ENCODE results near the gene CTU2.

CTU2 gene

DNA sequence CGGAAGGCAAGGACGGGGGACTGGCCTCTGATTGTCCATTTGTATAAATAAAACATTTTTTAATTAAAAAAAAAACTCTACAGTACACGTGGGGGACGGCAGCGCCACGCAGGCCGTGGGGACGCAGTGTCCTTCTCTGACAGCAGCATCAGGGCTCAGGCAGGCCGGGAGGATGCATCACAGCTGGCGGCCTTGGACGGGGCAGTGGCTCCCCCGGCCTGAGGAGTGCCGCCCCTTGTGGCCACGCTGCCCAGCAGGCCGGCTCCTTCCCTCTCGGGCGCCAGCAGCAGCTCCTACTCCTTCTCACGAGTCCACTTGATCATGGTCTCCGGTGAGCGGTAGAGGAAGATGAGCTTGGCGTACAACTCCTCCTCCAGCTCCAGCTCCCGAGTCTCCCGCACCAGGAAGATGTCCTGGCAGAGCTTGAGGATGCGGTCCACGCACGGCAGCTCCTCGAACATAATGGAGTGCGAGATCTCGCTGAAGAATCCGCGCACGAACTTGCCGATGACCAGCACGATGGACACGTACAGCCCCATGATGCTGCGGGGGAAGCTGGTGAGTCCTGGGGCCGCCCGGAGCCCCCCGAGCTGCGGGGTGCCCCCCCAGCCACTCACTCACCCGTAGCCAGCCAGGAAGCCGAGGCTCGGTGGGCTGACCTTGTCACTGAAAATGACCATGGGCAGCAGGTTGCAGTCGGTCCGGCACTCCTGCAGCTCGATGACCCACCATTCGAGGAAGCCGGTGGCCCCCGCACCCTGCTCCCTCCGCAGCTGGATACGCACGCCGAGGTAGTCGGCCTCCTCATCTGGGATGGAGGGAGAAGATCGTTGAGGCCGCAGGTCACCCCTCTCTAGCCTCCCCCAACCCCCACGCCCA is 9.2 kb downstream of the CTU2 start:
- no peak for DNase-seq

- no peak for DNase-seq
These were observed 9.9 kb downstream of the CTU2 start for GRCh38 chr16:88716201-88716600.

DNA sequence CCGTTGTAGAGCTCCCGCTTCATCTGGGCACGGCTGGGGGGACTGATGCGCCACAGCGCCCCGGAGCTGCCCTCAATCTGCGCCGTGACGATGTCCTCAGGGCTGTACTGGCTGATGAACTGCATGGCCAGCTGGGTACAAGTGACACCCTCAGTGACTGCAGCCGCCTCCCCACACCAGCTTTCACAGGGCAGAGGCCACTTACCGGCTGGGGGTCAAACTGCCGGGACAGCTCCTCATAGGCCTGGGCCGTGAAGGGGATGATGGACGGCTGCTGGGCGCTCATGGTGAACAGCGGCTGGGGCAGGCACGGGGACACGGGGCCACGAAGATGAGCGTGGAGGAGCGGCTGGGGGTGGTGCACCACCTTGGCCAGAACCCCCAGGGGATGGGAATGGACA is 10.3 kb downstream of the CTU2 start:
- no peak for DNase-seq

GRCh38 chr16:88718178-88718577 is 11.9 kb downstream of the CTU2 start:
- DNase-seq = no peak

DNA sequence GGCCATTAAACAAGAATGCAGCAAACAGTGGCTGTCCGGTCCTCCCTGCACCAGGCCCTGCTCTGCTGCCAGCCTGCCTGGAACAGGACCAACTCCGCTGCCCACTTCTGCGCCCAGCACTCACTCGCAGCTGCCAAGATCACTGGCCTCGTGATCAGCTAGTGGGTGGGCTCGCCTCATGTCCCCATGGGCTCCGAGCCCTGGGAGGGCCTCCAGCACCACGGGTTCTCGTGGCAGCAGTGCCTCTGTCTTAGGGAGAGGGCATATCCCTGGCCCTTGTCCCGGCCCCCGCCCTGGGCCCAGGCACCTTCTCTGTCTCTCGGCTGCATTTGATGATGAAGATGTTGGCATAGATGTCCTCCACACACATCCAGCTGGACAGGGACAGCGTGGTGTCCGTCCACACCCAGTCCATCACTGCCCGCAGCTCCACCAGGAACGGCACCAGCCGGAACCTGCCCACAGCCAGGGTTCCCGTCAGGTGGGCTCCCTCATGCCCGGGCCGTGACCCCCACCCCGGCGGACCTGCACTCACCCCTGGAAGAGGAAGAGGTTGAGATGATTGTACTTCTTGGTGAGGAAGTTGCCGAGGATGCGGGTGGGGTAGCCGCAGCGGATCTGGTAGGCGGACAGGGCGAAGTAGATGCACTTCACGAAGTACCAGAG is 13.1 kb downstream of the CTU2 start:
- DNase-seq = no peak

DNA sequence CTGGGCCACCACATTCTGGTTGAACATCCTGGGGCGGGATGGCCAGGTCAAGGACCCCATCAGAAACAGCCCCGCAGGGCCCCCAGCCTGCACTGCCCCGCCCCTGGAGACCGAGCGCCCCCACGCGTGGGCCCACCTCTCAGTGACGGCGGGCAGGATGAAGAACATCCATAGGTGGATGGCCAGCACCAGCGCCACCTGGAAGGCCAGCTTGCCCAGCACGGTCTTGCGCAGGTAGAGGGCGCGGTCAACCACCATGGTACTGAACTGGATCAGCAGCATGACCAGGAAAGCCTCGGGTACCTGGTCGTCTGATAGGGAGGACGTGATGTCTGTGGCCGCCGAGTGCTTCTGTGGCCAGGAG is 13.6 kb downstream of the CTU2 start:
- no peak for DNase-seq

- no peak for DNase-seq
These were observed 14.2 kb downstream of the CTU2 start for GRCh38 chr16:88720396-88720970.

GRCh38 chr16:88721236-88721635 is 14.9 kb downstream of the CTU2 start:
- DNase-seq = no peak

DNA sequence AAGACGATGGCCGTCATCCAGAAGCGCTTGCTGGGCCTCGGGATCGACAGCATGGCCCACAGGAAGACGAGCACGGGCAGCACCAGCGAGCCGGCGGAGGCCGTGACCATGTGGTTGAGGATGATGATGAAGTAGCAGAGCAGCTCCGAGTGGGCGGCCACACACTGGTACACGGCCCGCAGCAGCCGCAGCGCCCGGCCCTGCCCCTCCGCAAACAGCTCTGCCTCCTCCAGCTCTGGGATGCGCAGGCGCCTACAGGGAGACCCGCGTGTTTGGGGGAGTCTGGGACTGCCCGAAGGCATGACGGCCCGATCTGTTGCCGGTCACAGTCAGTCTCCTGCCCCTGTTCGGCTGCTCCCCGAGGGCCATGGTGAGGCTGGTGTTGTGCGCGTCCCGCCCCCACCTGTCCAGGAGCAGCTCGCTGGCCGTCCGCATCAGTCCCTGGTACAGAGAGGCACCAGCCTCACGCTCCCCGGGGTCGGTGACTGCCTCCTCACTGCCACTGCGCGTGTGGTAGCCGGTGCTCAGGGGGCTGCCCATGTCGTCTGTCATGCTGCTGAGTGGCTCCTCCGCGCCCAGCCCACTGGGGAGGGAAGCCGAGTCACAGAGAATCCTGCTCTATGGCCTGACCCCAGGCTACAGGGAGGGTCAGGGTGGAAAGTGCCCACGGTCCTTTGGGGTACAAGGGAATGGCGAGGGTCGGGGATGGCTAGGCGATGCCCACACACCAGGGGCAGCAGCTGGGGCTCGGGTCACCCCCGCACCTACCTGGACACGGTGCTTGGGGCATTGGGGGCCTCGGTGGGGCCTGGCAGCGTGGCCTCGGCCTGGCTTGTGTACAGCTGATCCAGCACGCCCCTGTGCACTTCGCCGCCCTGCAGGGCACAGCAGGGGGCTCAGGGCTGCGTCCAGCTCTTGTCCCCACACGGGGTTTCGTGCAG is 15.8 kb downstream of the CTU2 start:
- no peak for DNase-seq

DNA sequence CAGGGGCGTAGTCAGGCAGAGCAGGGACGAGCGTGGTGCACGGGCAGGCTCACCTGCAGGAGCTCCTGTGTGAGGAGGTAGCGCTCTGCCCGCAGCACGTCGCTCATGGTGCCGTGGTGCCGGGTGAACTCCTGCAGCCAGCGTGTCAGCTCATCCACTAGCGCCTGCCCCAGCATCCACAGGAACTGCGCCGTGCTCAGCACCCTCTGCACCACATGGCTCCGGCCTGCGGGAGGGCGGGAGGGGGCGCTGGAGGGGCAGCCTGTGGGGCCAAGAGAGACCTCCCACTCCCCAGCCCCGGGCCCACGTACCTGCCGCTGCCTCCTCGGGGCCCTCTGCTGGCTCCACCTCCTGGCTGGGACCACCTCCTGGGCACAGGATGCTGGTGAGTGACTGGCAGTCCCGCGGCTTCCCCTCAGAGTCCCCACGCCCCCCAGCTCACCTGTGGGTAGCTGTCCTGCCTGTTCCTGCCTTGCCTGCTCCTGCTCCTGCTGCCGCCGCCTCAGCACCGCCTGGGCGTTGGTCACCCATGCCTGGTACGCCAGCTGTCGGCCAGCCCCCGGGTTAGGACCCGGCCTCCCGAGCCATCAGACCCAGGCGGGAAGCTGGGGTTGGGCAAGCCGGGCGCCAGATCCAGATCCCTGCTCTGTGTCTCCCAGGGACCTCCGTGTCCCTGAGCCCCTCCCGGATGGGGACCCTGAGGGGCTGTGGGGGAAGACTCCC is 16.6 kb downstream of the CTU2 start:
- DNase-seq = no peak

DNA sequence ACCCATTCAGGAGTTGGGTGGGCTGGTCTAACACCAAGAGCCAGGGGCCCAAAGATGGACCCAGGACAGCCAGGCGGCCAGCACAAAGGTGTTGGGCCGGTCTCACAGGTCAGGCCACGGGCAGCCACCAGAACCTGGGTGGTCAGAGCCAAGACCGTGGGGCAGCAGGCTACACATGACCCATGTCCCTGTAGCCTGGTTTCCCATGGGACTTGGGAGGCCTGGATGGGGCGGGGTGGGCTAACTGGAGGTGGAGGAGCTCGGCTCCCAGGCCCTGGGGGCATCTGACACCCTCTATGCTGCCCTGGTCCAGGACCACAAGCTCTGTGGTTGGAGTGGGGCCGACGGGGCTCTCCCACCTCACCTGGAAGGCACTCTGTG is 17.2 kb downstream of the CTU2 start:
- DNase-seq = no peak

DNA sequence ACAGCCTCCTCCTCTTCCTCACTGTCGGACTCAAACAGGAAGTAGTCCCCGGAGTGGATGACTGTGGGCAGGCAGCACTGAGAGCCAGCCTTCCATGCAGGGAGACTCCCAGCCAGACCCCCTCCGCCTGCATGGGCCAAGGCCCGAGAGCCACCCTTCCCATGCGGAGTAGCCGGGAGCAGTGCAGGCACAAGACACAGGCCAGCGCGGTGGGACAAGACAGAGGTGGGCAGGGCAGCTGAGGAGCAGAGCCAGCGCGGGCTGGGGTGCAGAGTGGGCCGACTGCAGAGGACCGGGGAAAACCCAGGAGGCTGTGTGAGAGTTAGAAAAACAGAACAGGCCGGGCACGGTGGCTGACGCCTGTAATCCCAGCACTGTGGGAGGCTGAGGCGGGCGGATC is 17.6 kb downstream of the CTU2 start:
- DNase-seq = no peak

DNA sequence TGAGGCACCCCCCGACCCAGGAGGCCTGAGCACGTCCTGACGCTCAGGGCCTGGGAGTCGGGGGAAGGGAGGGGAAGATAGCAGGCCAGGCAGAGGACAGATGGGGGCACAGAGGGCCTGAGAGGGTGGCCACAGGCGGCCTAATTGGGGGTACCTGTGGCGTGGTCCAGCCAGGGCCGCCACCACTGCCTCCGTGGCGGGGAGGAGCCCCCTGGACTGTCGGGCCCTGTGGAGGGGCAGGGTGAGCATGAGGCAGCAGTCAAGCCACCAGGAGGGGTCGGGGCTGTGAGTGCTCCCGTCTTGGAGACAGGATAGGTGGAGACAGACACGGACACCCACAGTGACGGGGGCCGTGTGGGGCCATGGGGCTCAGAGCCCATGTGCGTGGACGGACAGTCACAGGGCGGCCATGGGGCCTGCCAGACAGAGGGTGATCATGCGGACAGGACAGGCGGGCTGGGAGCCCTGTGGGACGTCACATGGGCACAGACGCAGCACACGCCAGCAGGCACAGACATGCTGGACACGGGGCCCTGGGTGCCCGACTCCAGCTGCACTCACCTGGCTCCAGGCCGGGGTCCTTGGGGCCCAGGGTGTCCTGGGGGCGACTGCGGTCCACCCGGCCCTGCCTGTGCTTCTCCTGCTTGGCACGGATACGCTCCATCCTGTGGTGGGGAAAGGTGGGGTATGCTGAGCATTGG is 18.7 kb downstream of the CTU2 start:
- DNase-seq = no peak

DNA sequence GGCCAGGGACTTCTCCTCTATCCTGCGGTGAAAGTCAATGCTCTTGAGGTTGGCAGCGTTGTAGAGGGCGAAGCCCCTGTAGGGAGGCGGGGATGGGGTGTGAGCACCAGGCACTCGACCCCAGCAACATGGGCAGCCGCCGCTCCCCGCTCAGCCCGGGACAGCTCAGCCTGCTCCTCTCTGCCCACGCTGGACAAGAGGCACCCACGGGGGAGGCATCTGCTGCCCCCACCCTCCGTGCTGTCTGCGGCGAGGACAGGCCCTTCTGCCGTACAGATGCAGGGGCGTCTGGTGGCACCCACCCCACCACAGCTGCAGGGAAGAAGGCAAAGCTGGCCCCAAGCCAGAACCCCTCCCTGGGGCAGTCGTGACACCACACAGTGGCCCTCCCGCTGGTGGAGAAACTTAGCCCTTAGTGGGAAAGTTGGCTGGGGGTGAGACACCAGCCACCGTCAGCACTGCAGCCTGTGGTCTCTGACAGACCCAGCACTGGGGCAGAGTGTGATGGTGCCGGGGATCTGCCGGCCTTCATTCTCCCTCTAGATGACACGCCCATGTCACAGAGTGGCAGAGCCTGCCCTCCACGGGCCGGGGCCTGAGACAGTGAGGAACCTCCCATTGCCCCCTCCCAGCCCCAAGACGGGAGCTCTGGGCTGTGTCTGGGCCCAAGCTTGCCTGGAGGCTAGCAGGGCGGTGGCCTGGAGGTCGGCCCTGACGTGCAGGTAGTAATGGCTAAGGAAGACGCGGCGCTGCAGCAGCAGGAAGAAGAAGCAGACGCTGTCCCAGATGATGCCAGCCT is 19.5 kb downstream of the CTU2 start:
- DNase-seq = no peak

DNA sequence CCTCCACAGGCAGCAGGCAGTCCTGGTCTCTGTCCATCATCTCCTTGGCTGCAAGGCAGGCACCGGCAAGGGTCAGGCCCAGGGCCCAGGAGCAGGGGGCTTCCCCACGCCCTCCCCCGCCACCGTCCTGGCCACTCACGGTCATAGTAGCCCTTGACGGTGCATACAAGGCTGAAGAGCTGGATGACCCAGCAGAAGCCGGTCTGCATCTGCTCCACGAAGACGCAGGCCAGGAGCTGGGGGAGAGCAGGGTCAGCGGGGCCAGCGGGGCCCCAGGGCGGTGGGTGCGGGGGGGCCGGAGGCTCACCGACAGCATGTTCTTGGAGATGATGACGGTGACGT is 20.1 kb downstream of the CTU2 start:
- DNase-seq = no peak

GRCh38 chr16:88726981-88727380 is 20.7 kb downstream of the CTU2 start:
- no peak for DNase-seq

- peak; percentile 38 for DNase-seq
These were observed 21.6 kb downstream of the CTU2 start for GRCh38 chr16:88727871-88728270.

DNA sequence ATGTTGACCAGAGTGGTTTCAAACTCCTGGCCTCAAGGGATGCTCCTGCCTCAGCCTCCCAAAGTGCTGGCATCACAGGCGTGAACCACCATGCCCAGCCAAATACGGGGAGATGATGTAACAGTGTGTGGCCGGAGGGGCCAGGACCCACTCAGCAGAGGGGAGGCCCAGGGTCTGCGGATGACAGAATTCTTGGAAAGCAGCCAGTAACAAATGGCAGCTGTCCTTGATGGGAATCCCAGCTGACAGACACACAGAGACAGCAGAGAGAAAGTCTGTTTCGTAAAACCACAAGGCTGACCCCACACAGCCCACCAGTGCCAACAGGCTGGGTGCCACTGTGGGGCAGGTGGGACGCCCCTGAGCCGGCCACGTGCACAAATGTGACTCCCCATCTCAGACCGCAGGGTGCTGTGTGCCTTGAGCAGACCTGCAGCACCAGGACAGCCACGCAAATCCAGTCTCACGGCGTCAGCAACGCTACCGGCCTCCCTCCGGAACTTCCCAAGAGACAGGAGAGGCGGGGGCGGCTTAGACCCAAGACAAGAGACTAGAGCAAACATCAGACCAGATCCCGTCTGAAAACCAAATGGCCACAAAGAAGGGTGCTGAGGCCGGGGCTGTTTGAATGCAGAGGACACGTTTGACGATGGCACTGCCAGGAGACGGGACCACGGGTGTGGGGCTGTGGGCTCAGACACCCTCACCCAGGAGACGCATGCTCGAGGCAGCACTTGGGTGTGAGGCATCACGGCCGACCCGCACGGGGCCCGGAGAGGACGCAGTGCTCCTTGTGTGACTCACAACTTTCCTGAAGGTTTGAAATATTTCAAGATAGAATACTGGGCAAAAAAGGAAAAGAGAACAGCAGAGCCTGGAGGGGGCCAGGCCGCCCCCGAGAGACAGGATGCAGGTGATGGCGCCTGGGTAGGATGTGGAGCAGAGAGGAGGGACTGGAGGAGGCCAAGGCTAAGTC is 24.6 kb downstream of the CTU2 start:
- peak; percentile 37 for DNase-seq

GRCh38 chr16:88731699-88732098 is 25.4 kb downstream of the CTU2 start:
- no peak for DNase-seq

Data from fibroblast of skin of right quadriceps (primary cell).